PC-9 (cell line): Measurements from ENCODE around the gene SPEN. TPM values are rescaled to one million over a fixed set of nuclear protein-coding genes. Genes with fewer than 3 reads are reported as not detected.

Experiments
- BruUV-seq: library from RNA; stranded (reverse); fragments of 400-500 nt; replicated peaks from 2 replicates; lab custom pipeline; 2021; lab: Mats Ljungman, UMichigan
- CTCF ChIA-PET: fragments of 300-600 bp; sonication (Branson Sonifier 250); formaldehyde crosslinking; loops from one replicate; lab custom pipeline; 2022; ENCODE audit warnings: antibody characterized with exemption; lab: Charles Lee
- POLR2A ChIA-PET: fragments of 300-600 bp; sonication (Branson Sonifier 250); formaldehyde crosslinking; loops from one replicate; lab custom pipeline; 2022; ENCODE audit warnings: antibody characterized with exemption; ENCODE audit not compliant: unreplicated experiment; lab: Charles Lee
- DNase-seq, 2 experiments: peaks; one replicate each; pipeline versions ENCODE4 v3.0.0 to v3.0.0-alpha.2; 2015 to 2022; ENCODE audit warnings: mixed read lengths in 1 of 2
- H2AFZ ChIP-seq: fragments of 200-600 bp; sonication (generic); 2 replicates; pipeline ENCODE4 v1.8.1; 2017; ENCODE audit warnings: antibody characterized with exemption
- H3F3A ChIP-seq: fragments of 200-600 bp; sonication (generic); 2 replicates; pipeline ENCODE4 v1.8.1; 2017; ENCODE audit warnings: antibody characterized with exemption, mild to moderate bottlenecking, low read depth; ENCODE audit not compliant: insufficient read depth
- H3K27ac ChIP-seq: fragments of 200-600 bp; sonication (generic); 2 replicates; pipeline ENCODE4 v1.6.1; 2016; ENCODE audit warnings: mixed run types
- H3K27me3 ChIP-seq: fragments of 200-600 bp; sonication (generic); 2 replicates; pipeline ENCODE4 v1.6.1; 2016; ENCODE audit warnings: low read depth, mixed run types; ENCODE audit not compliant: insufficient read depth
- H3K36me3 ChIP-seq: fragments of 200-600 bp; sonication (generic); 2 replicates; pipeline ENCODE4 v1.6.1; 2016; ENCODE audit warnings: low read depth, mixed run types
- H3K4me1 ChIP-seq: fragments of 200-600 bp; sonication (generic); replicated peaks from 2 replicates; pipeline ENCODE4 v1.6.1; 2016; ENCODE audit warnings: mixed run types; ENCODE audit not compliant: insufficient read depth
- H3K4me2 ChIP-seq: fragments of 200-600 bp; sonication (generic); 2 replicates; pipeline ENCODE4 v1.6.1; 2017; ENCODE audit warnings: mixed run types
- H3K4me3 ChIP-seq: fragments of 200-600 bp; sonication (generic); 2 replicates; pipeline ENCODE4 v1.6.1; 2016; ENCODE audit warnings: mixed run types
- H3K79me2 ChIP-seq: fragments of 200-600 bp; sonication (generic); 2 replicates; pipeline ENCODE4 v1.6.1; 2017; ENCODE audit warnings: low read depth, mixed run types
- H3K9me2 ChIP-seq: fragments of 200-600 bp; sonication (generic); 2 replicates; pipeline ENCODE4 v1.8.1; 2017; ENCODE audit warnings: mild to moderate bottlenecking; ENCODE audit not compliant: insufficient read depth
- H3K9me3 ChIP-seq: fragments of 200-600 bp; sonication (generic); 2 replicates; pipeline ENCODE4 v1.8.1; 2016; ENCODE audit warnings: low read depth; ENCODE audit not compliant: insufficient read depth
- H4K20me1 ChIP-seq: fragments of 200-600 bp; sonication (generic); 2 replicates; pipeline ENCODE4 v1.8.1; 2017; ENCODE audit not compliant: insufficient read depth
- EZH2 ChIP-seq: fragments of 200-600 bp; sonication (generic); IDR thresholded peaks from 2 replicates; pipeline ENCODE4 v1.8.0; 2017; ENCODE audit warnings: antibody characterized with exemption, low read depth
- intact Hi-C: fragments of 100-400 bp; cut with micrococcal nuclease; formaldehyde crosslinking; loops from one replicate; pipeline ENCODE4 v1.10.0; 2022; ENCODE audit not compliant: unreplicated experiment
- total RNA-seq: library from RNA; stranded (reverse); gene quantifications from 2 replicates; pipeline ENCODE4 v1.2.3, GENCODE V29; 2021
- TF ChIP-seq, protein P1 (sequence below): fragments of 200-600 bp; sonication (generic); conservative IDR thresholded peaks from 2 replicates; pipeline ENCODE4 v1.6.1; 2017; ENCODE audit warnings: mixed run types, antibody characterized with exemption, mild to moderate bottlenecking, moderate library complexity

Gene SPEN
- total RNA-seq, 1 experiment from 2014 or later: 46.8 TPM

DNA sequence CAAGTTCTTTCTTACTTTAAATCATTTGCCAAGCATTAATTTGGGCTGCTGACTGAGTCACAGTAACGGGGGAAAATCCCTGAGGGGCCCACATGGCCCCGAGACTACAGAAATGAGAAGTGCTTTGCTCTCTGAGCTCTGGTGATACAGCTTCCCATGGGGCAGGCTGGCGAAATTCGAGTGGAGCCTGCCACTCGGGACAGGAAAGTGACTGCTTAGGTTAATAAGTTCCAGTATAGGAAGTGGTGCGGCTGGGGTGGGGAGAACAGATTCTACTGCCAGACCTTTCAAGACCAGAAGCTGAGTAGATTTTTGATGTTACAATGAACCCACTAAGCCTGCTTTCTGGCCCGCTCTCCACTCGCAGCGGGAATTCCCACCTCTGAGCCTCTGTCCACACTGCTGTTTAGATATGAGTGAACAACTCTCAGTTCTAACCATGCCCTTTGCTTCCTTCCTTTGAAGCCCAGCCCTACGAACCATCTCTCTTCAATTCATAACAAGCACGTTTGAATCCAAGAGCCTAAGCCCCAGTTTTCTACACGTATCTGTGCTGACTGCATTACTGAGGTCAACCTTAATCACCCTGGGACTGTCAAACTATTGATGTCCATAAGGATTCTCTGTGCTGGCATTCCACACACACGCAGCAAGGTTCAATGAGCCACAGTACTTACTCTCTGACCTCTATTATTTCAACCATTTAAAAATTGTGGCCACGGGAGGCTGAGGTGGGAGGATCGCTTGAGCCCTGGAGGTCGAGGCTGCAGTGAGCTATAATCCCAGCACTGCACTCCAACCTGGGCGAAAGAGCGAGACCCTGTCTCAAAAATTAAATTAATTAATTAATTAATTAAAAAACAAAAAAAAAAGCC is 118.8 kb downstream of the SPEN start:
- no TSS peak for BruUV-seq
- H3K9me2 ChIP-seq: no peaks in the 10 kb centered on the region
- no peaks in the 10 kb centered on the region for H3K36me3 ChIP-seq
- no peak overlapping the region for H3K4me2 ChIP-seq
- no peak for DNase-seq
- ChIA-PET CTCF (interaction anchor here (0.7 kb wide), 1 partner anchor 116 kb away, joined by 3 read pairs; no protein-coding TSS in a partner anchor), POLR2A (no interaction called here)
- H2AFZ ChIP-seq: no peak overlapping the region
- TF ChIP-seq, protein P1, sequence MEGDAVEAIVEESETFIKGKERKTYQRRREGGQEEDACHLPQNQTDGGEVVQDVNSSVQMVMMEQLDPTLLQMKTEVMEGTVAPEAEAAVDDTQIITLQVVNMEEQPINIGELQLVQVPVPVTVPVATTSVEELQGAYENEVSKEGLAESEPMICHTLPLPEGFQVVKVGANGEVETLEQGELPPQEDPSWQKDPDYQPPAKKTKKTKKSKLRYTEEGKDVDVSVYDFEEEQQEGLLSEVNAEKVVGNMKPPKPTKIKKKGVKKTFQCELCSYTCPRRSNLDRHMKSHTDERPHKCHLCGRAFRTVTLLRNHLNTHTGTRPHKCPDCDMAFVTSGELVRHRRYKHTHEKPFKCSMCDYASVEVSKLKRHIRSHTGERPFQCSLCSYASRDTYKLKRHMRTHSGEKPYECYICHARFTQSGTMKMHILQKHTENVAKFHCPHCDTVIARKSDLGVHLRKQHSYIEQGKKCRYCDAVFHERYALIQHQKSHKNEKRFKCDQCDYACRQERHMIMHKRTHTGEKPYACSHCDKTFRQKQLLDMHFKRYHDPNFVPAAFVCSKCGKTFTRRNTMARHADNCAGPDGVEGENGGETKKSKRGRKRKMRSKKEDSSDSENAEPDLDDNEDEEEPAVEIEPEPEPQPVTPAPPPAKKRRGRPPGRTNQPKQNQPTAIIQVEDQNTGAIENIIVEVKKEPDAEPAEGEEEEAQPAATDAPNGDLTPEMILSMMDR: no peak
- no peak for TF ChIP-seq EZH2
- intact Hi-C loops: no loop called here
- H3K9me3 ChIP-seq: no peaks in the 10 kb centered on the region
- no peaks in the 10 kb centered on the region for H3K4me1 ChIP-seq
- no peak overlapping the region for H3K27ac ChIP-seq
- H4K20me1 ChIP-seq: no peaks in the 10 kb centered on the region
- H3K4me3 ChIP-seq: no peak overlapping the region
- H3K27me3 ChIP-seq: no peaks in the 10 kb centered on the region
- no peaks in the 10 kb centered on the region for H3F3A ChIP-seq
- H3K79me2 ChIP-seq: no peaks in the 10 kb centered on the region

GRCh38 chr1:15966956-15967344 is 119.4 kb downstream of the SPEN start:
- POLR2A ChIA-PET: no interaction called here
- intact Hi-C loops: no loop called here
- no peaks in the 10 kb centered on the region for H3K79me2 ChIP-seq

DNA sequence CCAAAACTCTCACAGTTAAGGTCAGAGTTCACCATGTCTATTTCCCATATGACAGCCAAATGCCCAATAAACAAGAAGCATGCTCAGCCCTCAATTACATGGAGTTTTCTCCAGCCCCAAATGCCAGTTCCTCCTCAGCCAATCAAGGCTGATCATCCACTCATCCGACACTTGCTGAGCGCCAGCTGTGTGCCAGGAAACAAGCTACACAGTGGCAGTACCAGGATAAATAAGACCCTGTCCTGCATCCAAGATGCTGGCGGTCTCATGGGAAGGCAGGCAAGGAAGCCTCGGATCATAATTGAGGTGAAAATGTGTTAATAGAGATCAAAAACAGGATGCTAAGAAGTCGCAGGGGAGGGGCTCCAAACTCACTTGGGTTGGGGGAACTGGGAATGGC is 120.7 kb downstream of the SPEN start:
- ChIA-PET CTCF (no interaction called here), POLR2A (no interaction called here)
- no peaks in the 10 kb centered on the region for H3K9me3 ChIP-seq
- intact Hi-C loops: no loop called here
- TF ChIP-seq, protein P1: no peak
- TF ChIP-seq EZH2: no peak
- no peak overlapping the region for H2AFZ ChIP-seq
- H3K27me3 ChIP-seq: no peaks in the 10 kb centered on the region
- no TSS peak for BruUV-seq
- H3K36me3 ChIP-seq: no peaks in the 10 kb centered on the region
- H3K4me2 ChIP-seq: no peak overlapping the region
- H4K20me1 ChIP-seq: no peaks in the 10 kb centered on the region
- H3K4me1 ChIP-seq: no peaks in the 10 kb centered on the region
- H3K27ac ChIP-seq: no peak overlapping the region
- DNase-seq: no peak
- no peaks in the 10 kb centered on the region for H3F3A ChIP-seq
- H3K79me2 ChIP-seq: no peaks in the 10 kb centered on the region
- H3K4me3 ChIP-seq: no peak overlapping the region
- no peaks in the 10 kb centered on the region for H3K9me2 ChIP-seq

More at GRCh38 chr1:15966956-15967344, 119.4 kb downstream of the SPEN start:
- Histone ChIP-seq H3K36me3 (no peaks in the 10 kb centered on the region), H3K9me3 (no peaks in the 10 kb centered on the region), H3K9me2 (no peaks in the 10 kb centered on the region), H3K4me1 (no peaks in the 10 kb centered on the region), H3K4me3 (no peak overlapping the region), H2AFZ (no peak overlapping the region), H3K27ac (no peak overlapping the region), H3K4me2 (no peak overlapping the region), H3F3A (no peaks in the 10 kb centered on the region), H4K20me1 (no peaks in the 10 kb centered on the region), H3K27me3 (no peaks in the 10 kb centered on the region)
- CTCF ChIA-PET: interaction anchor here (0.7 kb wide), 1 partner anchor 115 kb away, joined by 3 read pairs; no protein-coding TSS in a partner anchor
- no peak for TF ChIP-seq EZH2
- TF ChIP-seq, protein P1: no peak
- no peak for DNase-seq
- BruUV-seq: no TSS peak
